ENCODE results near the gene SUSD2.

The SUSD2 gene

GRCh38 chr22:24141586-24141985 is 39.7 kb upstream of the SUSD2 start:
- DNase-seq (ENCODE audit: insufficient read length, low spot score) (no peak), FAIRE-seq (no peak)
- no peak for TF ChIP-seq POLR2A (IDR thresholded peaks at IDR 0.05; ENCODE audit: low read depth, low read length)
- TF ChIP-seq POLR2AphosphoS5 (IDR thresholded peaks at IDR 0.05; ENCODE audit: low read depth, low read length), result no peak
- no peak for TF ChIP-seq SPI1 (IDR thresholded peaks at IDR 0.05; ENCODE audit: low read depth, low read length)

- no peak for FAIRE-seq
- TF ChIP-seq SPI1 (IDR thresholded peaks at IDR 0.05; ENCODE audit: low read depth, low read length), result no peak
- TF ChIP-seq POLR2AphosphoS5 (IDR thresholded peaks at IDR 0.05; ENCODE audit: low read depth, low read length), result no peak
- TF ChIP-seq PAX5 (IDR thresholded peaks at IDR 0.05; ENCODE audit: insufficient read depth, low read length, severe bottlenecking), result no peak
- no peak for TF ChIP-seq TAF1 (IDR thresholded peaks at IDR 0.05; ENCODE audit: low read depth, low read length)
- TF ChIP-seq POU2F2 (IDR thresholded peaks at IDR 0.05; ENCODE audit: low read depth, low read length), result no peak
- TF ChIP-seq POLR2A (IDR thresholded peaks at IDR 0.05; ENCODE audit: low read depth, low read length), result no peak
- DNase-seq (ENCODE audit: insufficient read length, low spot score), result no peak
Measured at GRCh38 chr22:24142241-24142640, 39.0 kb upstream of the SUSD2 start.

- FAIRE-seq, result peak; percentile 40
- no peak for TF ChIP-seq POLR2A (IDR thresholded peaks at IDR 0.05; ENCODE audit: low read depth, low read length)
- no peak for TF ChIP-seq POLR2AphosphoS5 (IDR thresholded peaks at IDR 0.05; ENCODE audit: low read depth, low read length)
- no peak for TF ChIP-seq TAF1 (IDR thresholded peaks at IDR 0.05; ENCODE audit: low read depth, low read length)
- TF ChIP-seq SPI1 (IDR thresholded peaks at IDR 0.05; ENCODE audit: low read depth, low read length), result no peak
- no peak for TF ChIP-seq PAX5 (IDR thresholded peaks at IDR 0.05; ENCODE audit: insufficient read depth, low read length, severe bottlenecking)
- TF ChIP-seq POU2F2 (IDR thresholded peaks at IDR 0.05; ENCODE audit: low read depth, low read length), result no peak
Measured at GRCh38 chr22:24142831-24143230, 38.5 kb upstream of the SUSD2 start.

GRCh38 chr22:24144056-24144777 is 37.1 kb upstream of the SUSD2 start:
- FAIRE-seq, result no peak
- TF ChIP-seq POU2F2 (IDR thresholded peaks at IDR 0.05; ENCODE audit: low read depth, low read length) (no peak), POLR2A (IDR thresholded peaks at IDR 0.05; ENCODE audit: low read depth, low read length) (no peak), PAX5 (IDR thresholded peaks at IDR 0.05; ENCODE audit: insufficient read depth, low read length, severe bottlenecking) (no peak), TAF1 (IDR thresholded peaks at IDR 0.05; ENCODE audit: low read depth, low read length) (no peak), SPI1 (IDR thresholded peaks at IDR 0.05; ENCODE audit: low read depth, low read length) (no peak), POLR2AphosphoS5 (IDR thresholded peaks at IDR 0.05; ENCODE audit: low read depth, low read length) (no peak)
- DNase-seq (ENCODE audit: insufficient read length, low spot score), result no peak

More at GRCh38 chr22:24142831-24143230, 38.5 kb upstream of the SUSD2 start:
- no peak for DNase-seq (ENCODE audit: insufficient read length, low spot score)

- FAIRE-seq, result no peak
- no peak for TF ChIP-seq SPI1 (IDR thresholded peaks at IDR 0.05; ENCODE audit: low read depth, low read length)
- TF ChIP-seq POU2F2 (IDR thresholded peaks at IDR 0.05; ENCODE audit: low read depth, low read length), result no peak
- no peak for TF ChIP-seq PAX5 (IDR thresholded peaks at IDR 0.05; ENCODE audit: insufficient read depth, low read length, severe bottlenecking)
- no peak for TF ChIP-seq POLR2A (IDR thresholded peaks at IDR 0.05; ENCODE audit: low read depth, low read length)
- TF ChIP-seq TAF1 (IDR thresholded peaks at IDR 0.05; ENCODE audit: low read depth, low read length), result no peak
Measured at GRCh38 chr22:24144778-24145085, 36.6 kb upstream of the SUSD2 start.

GRCh38 chr22:24145446-24146193 is 35.7 kb upstream of the SUSD2 start:
- DNase-seq (ENCODE audit: insufficient read length, low spot score) (no peak), FAIRE-seq (peak; percentile 48)
- TF ChIP-seq TAF1 (IDR thresholded peaks at IDR 0.05; ENCODE audit: low read depth, low read length) (no peak), POLR2AphosphoS5 (IDR thresholded peaks at IDR 0.05; ENCODE audit: low read depth, low read length) (no peak), POLR2A (IDR thresholded peaks at IDR 0.05; ENCODE audit: low read depth, low read length) (no peak), POU2F2 (IDR thresholded peaks at IDR 0.05; ENCODE audit: low read depth, low read length) (no peak), PAX5 (IDR thresholded peaks at IDR 0.05; ENCODE audit: insufficient read depth, low read length, severe bottlenecking) (no peak), SPI1 (IDR thresholded peaks at IDR 0.05; ENCODE audit: low read depth, low read length) (no peak)

More at GRCh38 chr22:24144778-24145085, 36.6 kb upstream of the SUSD2 start:
- no peak for DNase-seq (ENCODE audit: insufficient read length, low spot score)

- peak; percentile 89 for FAIRE-seq
- no peak for TF ChIP-seq POU2F2 (IDR thresholded peaks at IDR 0.05; ENCODE audit: low read depth, low read length)
- TF ChIP-seq SPI1 (IDR thresholded peaks at IDR 0.05; ENCODE audit: low read depth, low read length), result no peak
- TF ChIP-seq POLR2A (IDR thresholded peaks at IDR 0.05; ENCODE audit: low read depth, low read length), result no peak
- no peak for TF ChIP-seq TAF1 (IDR thresholded peaks at IDR 0.05; ENCODE audit: low read depth, low read length)
- no peak for TF ChIP-seq PAX5 (IDR thresholded peaks at IDR 0.05; ENCODE audit: insufficient read depth, low read length, severe bottlenecking)
- TF ChIP-seq POLR2AphosphoS5 (IDR thresholded peaks at IDR 0.05; ENCODE audit: low read depth, low read length), result no peak
- peak; percentile 66 for DNase-seq (ENCODE audit: insufficient read length, low spot score)
Measured at GRCh38 chr22:24146194-24146616, 35.1 kb upstream of the SUSD2 start.

- peak; percentile 20 for FAIRE-seq
Measured at GRCh38 chr22:24146791-24147353, 34.4 kb upstream of the SUSD2 start.

GRCh38 chr22:24147666-24148065 is 33.6 kb upstream of the SUSD2 start:
- no peak for DNase-seq (ENCODE audit: insufficient read length, low spot score)
- TF ChIP-seq POLR2A (IDR thresholded peaks at IDR 0.05; ENCODE audit: low read depth, low read length), result no peak
- no peak for TF ChIP-seq POU2F2 (IDR thresholded peaks at IDR 0.05; ENCODE audit: low read depth, low read length)
- TF ChIP-seq POLR2AphosphoS5 (IDR thresholded peaks at IDR 0.05; ENCODE audit: low read depth, low read length), result no peak
- FAIRE-seq, result no peak

More at GRCh38 chr22:24146791-24147353, 34.4 kb upstream of the SUSD2 start:
- TF ChIP-seq SPI1 (IDR thresholded peaks at IDR 0.05; ENCODE audit: low read depth, low read length), result no peak
- TF ChIP-seq POLR2AphosphoS5 (IDR thresholded peaks at IDR 0.05; ENCODE audit: low read depth, low read length), result no peak
- DNase-seq (ENCODE audit: insufficient read length, low spot score), result no peak

Data from GM12891 (cell line).